ENCODE measurements around the gene GLT8D1.

GRCh38 chr3:52690560-52690959, 15.0 kb downstream of the GLT8D1 start:
- TF ChIP-seq, protein P1, sequence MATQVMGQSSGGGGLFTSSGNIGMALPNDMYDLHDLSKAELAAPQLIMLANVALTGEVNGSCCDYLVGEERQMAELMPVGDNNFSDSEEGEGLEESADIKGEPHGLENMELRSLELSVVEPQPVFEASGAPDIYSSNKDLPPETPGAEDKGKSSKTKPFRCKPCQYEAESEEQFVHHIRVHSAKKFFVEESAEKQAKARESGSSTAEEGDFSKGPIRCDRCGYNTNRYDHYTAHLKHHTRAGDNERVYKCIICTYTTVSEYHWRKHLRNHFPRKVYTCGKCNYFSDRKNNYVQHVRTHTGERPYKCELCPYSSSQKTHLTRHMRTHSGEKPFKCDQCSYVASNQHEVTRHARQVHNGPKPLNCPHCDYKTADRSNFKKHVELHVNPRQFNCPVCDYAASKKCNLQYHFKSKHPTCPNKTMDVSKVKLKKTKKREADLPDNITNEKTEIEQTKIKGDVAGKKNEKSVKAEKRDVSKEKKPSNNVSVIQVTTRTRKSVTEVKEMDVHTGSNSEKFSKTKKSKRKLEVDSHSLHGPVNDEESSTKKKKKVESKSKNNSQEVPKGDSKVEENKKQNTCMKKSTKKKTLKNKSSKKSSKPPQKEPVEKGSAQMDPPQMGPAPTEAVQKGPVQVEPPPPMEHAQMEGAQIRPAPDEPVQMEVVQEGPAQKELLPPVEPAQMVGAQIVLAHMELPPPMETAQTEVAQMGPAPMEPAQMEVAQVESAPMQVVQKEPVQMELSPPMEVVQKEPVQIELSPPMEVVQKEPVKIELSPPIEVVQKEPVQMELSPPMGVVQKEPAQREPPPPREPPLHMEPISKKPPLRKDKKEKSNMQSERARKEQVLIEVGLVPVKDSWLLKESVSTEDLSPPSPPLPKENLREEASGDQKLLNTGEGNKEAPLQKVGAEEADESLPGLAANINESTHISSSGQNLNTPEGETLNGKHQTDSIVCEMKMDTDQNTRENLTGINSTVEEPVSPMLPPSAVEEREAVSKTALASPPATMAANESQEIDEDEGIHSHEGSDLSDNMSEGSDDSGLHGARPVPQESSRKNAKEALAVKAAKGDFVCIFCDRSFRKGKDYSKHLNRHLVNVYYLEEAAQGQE (tag by site-specific recombination; IDR thresholded peaks at IDR 0.05): no peak
- TF ChIP-seq CTCF (tag by site-specific recombination; IDR thresholded peaks at IDR 0.05): no peak
- no peak for TF ChIP-seq ZBTB48 (tag by site-specific recombination; IDR thresholded peaks at IDR 0.05)
- TF ChIP-seq ZBTB8A (tag by site-specific recombination; IDR thresholded peaks at IDR 0.05): no peak
- TF ChIP-seq ZNF792 (tag by site-specific recombination; IDR thresholded peaks at IDR 0.05): no peak
- no peak for TF ChIP-seq ZNF449 (tag by site-specific recombination; IDR thresholded peaks at IDR 0.05)
- no peak for TF ChIP-seq HOXA7 (CRISPR knock-in tag; IDR thresholded peaks at IDR 0.05; ENCODE audit: borderline replicate concordance)
- TF ChIP-seq ZNF169 (tag by site-specific recombination; IDR thresholded peaks at IDR 0.05): no peak
- no peak for TF ChIP-seq ZNF776 (tag by site-specific recombination; IDR thresholded peaks at IDR 0.05; ENCODE audit: borderline replicate concordance)
- no peak for TF ChIP-seq ZNF404 (tag by site-specific recombination; IDR thresholded peaks at IDR 0.05)
- TF ChIP-seq, protein P2, sequence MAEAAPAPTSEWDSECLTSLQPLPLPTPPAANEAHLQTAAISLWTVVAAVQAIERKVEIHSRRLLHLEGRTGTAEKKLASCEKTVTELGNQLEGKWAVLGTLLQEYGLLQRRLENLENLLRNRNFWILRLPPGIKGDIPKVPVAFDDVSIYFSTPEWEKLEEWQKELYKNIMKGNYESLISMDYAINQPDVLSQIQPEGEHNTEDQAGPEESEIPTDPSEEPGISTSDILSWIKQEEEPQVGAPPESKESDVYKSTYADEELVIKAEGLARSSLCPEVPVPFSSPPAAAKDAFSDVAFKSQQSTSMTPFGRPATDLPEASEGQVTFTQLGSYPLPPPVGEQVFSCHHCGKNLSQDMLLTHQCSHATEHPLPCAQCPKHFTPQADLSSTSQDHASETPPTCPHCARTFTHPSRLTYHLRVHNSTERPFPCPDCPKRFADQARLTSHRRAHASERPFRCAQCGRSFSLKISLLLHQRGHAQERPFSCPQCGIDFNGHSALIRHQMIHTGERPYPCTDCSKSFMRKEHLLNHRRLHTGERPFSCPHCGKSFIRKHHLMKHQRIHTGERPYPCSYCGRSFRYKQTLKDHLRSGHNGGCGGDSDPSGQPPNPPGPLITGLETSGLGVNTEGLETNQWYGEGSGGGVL (tag by site-specific recombination; IDR thresholded peaks at IDR 0.05): no peak
- TF ChIP-seq, protein P3, sequence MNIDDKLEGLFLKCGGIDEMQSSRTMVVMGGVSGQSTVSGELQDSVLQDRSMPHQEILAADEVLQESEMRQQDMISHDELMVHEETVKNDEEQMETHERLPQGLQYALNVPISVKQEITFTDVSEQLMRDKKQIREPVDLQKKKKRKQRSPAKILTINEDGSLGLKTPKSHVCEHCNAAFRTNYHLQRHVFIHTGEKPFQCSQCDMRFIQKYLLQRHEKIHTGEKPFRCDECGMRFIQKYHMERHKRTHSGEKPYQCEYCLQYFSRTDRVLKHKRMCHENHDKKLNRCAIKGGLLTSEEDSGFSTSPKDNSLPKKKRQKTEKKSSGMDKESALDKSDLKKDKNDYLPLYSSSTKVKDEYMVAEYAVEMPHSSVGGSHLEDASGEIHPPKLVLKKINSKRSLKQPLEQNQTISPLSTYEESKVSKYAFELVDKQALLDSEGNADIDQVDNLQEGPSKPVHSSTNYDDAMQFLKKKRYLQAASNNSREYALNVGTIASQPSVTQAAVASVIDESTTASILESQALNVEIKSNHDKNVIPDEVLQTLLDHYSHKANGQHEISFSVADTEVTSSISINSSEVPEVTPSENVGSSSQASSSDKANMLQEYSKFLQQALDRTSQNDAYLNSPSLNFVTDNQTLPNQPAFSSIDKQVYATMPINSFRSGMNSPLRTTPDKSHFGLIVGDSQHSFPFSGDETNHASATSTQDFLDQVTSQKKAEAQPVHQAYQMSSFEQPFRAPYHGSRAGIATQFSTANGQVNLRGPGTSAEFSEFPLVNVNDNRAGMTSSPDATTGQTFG (tag by site-specific recombination; IDR thresholded peaks at IDR 0.05; ENCODE audit: borderline replicate concordance): no peak
- TF ChIP-seq ZNF121 (tag by site-specific recombination; IDR thresholded peaks at IDR 0.05): no peak
- no peak for TF ChIP-seq ZNF549 (tag by site-specific recombination; IDR thresholded peaks at IDR 0.05)
